HL-60 (cell line): Measurements from ENCODE around the gene ALDH1A2.

ENCODE experiments used
- DNase-seq, 2 experiments: peaks; one replicate each; pipeline ENCODE4 v3.0.0-alpha.2; 2010 to 2020; ENCODE audit warnings: low read depth in 1 of 2, low spot score in 1 of 2
- H3K27ac ChIP-seq: fragments of 250-450 bp; sonication (Bioruptor Pico); replicated peaks from 2 replicates; pipeline ENCODE4 v1.5.1; 2020; ENCODE audit warnings: mild to moderate bottlenecking, moderate library complexity
- H3K27me3 ChIP-seq: fragments of 250-450 bp; sonication (Bioruptor Pico); 2 replicates; pipeline ENCODE4 v1.5.1; 2021; ENCODE audit warnings: mild to moderate bottlenecking, moderate library complexity; ENCODE audit not compliant: insufficient read depth, poor library complexity, severe bottlenecking
- H3K4me3 ChIP-seq: replicated peaks from 2 replicates; pipeline ENCODE4 v1.5.1; 2011; ENCODE audit warnings: mild to moderate bottlenecking, control low read depth, low read length; ENCODE audit not compliant: insufficient read depth
- CTCF ChIP-seq: IDR thresholded peaks from one replicate; pipeline ENCODE4 v1.5.1; 2011; ENCODE audit warnings: low read length, control low read depth, inconsistent platforms; ENCODE audit not compliant: insufficient read depth
- GABPA ChIP-seq: IDR thresholded peaks from 2 replicates; pipeline ENCODE4 v1.6.1; 2012; ENCODE audit warnings: low read depth
- POLR2AphosphoS5 ChIP-seq: IDR thresholded peaks from 2 replicates; pipeline ENCODE4 v1.6.1; 2012; ENCODE audit warnings: low read depth
- SPI1 ChIP-seq: IDR thresholded peaks from 2 replicates; pipeline ENCODE4 v1.6.1; 2012; ENCODE audit warnings: low read depth, mild to moderate bottlenecking, borderline replicate concordance
- TF ChIP-seq, protein P1 (sequence below): IDR thresholded peaks from 2 replicates; pipeline ENCODE4 v1.6.1; 2012; ENCODE audit warnings: low read depth; ENCODE audit not compliant: insufficient replicate concordance

Gene ALDH1A2

GRCh38 chr15:57949374-57949943 is 116.1 kb downstream of the ALDH1A2 start:
- Histone ChIP-seq H3K27ac (no peak overlapping the region), H3K4me3 (no peak overlapping the region), H3K27me3 (no peaks in the 10 kb centered on the region)
- no peak for TF ChIP-seq POLR2AphosphoS5
- DNase-seq = no peak

DNA sequence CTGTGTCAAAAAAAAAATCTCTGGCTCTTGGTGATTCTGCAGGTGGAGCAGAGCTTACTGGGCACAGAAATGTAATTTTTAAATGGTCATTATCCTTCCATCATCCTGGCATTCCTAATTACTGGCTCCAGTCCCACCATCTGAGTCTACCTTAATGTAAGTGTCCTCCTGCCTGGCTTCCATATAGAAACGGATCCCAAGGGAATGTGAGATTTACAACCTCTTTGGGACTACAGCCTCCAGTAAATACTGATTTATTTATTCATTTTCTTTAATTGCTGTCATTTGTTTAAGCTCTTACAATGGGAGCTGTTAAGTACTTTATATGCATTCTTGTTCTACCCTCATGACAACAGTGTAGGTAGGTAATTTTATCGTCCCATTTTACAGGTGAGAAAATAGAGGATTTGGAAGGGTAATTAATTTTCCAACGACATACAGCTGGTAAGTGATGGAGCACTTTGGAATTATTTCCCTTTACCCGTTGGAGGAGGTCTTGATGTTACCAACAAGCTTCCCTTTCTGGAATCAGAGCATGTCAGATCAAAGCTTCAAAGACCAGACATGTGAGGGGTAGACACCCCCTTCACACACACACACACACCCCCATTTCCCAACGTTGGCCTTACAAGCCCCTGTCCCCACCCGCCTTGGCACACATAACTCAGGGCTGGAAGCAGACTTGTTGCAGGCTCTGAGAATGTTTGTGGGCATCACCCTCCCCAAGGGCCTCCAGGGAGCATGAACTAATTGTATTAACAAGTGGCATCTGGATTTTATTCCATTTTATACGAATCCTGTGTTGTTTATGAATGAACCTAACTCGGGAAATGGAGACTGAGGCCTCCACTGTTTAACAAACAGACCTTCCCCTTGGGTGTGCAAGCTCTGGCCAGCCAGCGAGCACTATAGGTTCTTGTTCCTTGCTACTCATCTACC is 116.9 kb downstream of the ALDH1A2 start:
- TF ChIP-seq GABPA (no peak), POLR2AphosphoS5 (no peak), SPI1 (no peak), CTCF (no peak)
- TF ChIP-seq, protein P1, sequence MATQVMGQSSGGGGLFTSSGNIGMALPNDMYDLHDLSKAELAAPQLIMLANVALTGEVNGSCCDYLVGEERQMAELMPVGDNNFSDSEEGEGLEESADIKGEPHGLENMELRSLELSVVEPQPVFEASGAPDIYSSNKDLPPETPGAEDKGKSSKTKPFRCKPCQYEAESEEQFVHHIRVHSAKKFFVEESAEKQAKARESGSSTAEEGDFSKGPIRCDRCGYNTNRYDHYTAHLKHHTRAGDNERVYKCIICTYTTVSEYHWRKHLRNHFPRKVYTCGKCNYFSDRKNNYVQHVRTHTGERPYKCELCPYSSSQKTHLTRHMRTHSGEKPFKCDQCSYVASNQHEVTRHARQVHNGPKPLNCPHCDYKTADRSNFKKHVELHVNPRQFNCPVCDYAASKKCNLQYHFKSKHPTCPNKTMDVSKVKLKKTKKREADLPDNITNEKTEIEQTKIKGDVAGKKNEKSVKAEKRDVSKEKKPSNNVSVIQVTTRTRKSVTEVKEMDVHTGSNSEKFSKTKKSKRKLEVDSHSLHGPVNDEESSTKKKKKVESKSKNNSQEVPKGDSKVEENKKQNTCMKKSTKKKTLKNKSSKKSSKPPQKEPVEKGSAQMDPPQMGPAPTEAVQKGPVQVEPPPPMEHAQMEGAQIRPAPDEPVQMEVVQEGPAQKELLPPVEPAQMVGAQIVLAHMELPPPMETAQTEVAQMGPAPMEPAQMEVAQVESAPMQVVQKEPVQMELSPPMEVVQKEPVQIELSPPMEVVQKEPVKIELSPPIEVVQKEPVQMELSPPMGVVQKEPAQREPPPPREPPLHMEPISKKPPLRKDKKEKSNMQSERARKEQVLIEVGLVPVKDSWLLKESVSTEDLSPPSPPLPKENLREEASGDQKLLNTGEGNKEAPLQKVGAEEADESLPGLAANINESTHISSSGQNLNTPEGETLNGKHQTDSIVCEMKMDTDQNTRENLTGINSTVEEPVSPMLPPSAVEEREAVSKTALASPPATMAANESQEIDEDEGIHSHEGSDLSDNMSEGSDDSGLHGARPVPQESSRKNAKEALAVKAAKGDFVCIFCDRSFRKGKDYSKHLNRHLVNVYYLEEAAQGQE = no peak
- Histone ChIP-seq H3K4me3 (no peak overlapping the region), H3K27me3 (peaks cover 2% of the 10 kb centered on the region), H3K27ac (no peak overlapping the region)
- DNase-seq = no peak

DNA sequence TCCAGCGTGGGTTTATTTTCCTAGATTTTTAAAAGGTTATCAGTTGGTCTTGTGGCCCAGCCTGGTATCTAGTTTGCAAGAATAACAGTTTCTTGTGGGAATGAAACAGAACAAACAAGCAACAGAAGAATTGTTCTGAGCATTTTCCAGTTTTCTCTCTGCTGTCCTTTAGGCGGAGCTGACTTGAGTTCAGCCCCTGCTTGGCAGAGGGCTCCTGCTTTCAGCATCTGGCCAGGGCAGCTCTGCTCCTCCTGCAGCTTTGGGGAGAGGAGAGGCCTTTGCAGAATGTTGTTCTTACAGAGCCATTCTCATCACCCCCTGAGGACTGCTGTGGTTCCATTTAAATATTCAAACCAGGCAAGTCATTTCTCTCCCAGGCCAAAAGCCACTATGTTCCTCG is 117.7 kb downstream of the ALDH1A2 start:
- TF ChIP-seq, protein P1 = no peak
- TF ChIP-seq SPI1 = no peak
- no peak for TF ChIP-seq GABPA
- no peak for TF ChIP-seq CTCF
- no peak for TF ChIP-seq POLR2AphosphoS5
- DNase-seq = no peak
- Histone ChIP-seq H3K4me3 (no peak overlapping the region), H3K27ac (no peak overlapping the region), H3K27me3 (peaks cover 2% of the 10 kb centered on the region)

DNA sequence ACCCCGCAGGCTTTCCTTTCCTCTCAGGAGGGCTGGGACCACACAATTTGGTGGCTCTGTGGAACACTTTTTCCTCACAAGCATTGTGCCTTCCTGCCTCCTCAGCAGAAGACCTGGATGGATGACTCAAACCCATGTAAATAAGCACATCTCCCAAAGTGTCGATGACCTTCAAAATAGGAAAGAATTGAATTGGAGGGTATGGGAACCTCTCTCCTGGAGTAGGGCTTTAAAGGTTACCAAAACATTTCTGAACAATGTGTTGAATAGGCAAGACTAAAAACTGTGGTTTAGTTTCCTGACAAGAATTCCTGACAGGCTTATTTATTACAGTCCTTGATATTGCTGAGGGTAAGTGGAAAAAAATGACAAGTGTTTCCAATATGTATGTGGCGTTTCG is 118.2 kb downstream of the ALDH1A2 start:
- H3K4me3 ChIP-seq = no peak overlapping the region
- peaks cover 2% of the 10 kb centered on the region for H3K27me3 ChIP-seq
- H3K27ac ChIP-seq = no peak overlapping the region
- DNase-seq = no peak
- TF ChIP-seq SPI1 (no peak), POLR2AphosphoS5 (no peak), CTCF (no peak), GABPA (no peak)
- TF ChIP-seq, protein P1 = no peak
